Stomach (tissue), 9 donors: Measurements from ENCODE around the gene ZNF277. TPM values are rescaled to one million over a fixed set of nuclear protein-coding genes. Genes with fewer than 3 reads are reported as not detected.
"Not testable (repeated sequence)": the region's sequence is repeated elsewhere in the genome, so short reads cannot be mapped to it uniquely, and the experiment has no call there.

Source experiments
- DNase-seq, 2 donors: peaks; one replicate each; pipeline versions ENCODE4 v3.0.0 to v3.0.0-alpha.2; 2013 to 2019
- H3K27ac ChIP-seq, 5 donors: fragments of 200-600 bp in 4 of 5; sonication (generic) in 4 of 5; one replicate each; pipeline ENCODE4 v1.5.1; 2013 to 2019; ENCODE audit warnings: mild to moderate bottlenecking in 1 of 5, moderate library complexity in 1 of 5
- H3K27me3 ChIP-seq, 3 donors: fragments of 200-600 bp; sonication (generic); one replicate each; pipeline ENCODE4 v1.5.1; 2017 to 2019; ENCODE audit warnings: mixed run types in 1 of 3
- H3K36me3 ChIP-seq, 4 donors: fragments of 200-600 bp; sonication (generic); 1 replicate in 3 of 4; 2 replicates in 1 of 4; pipeline ENCODE4 v1.5.1; 2016 to 2019
- H3K4me1 ChIP-seq, 4 donors: fragments of 200-600 bp; sonication (generic); one replicate each; pipeline ENCODE4 v1.5.1; 2016 to 2019
- H3K4me3 ChIP-seq, 4 donors: fragments of 200-600 bp; sonication (generic) in 3 of 4; one replicate each; pipeline ENCODE4 v1.5.1; 2016 to 2019; ENCODE audit warnings: mild to moderate bottlenecking in 1 of 4
- H3K9me3 ChIP-seq, 4 donors: fragments of 200-600 bp; sonication (generic); one replicate each; pipeline ENCODE4 v1.5.1; 2016 to 2019
- EP300 ChIP-seq: sonication (generic); formaldehyde crosslinking; IDR thresholded peaks from one replicate; pipeline ENCODE4 v1.6.1; 2017; ENCODE audit warnings: antibody characterized with exemption
- POLR2A ChIP-seq, 4 donors: fragments of 450-650 bp; IDR thresholded peaks; one replicate each; pipeline ENCODE4 v1.6.1; 2016; ENCODE audit warnings: antibody characterized with exemption in 4 of 4, control low read depth in 2 of 4, mild to moderate bottlenecking in 1 of 4, moderate library complexity in 1 of 4
- POLR2AphosphoS5 ChIP-seq, 3 donors: sonication (generic); formaldehyde crosslinking; IDR thresholded peaks; one replicate each; pipeline ENCODE4 v1.6.1; 2016; ENCODE audit warnings: antibody characterized with exemption in 3 of 3
- WGBS, 5 donors: extraction: QIAGEN DNeasy Blood & Tissue Kit in 3 of 5; methylation state at CpG; one replicate each; pipeline versions ENCODE4 v1.1.5 to v1.1.7; 2013 to 2018; 5-methylcytosine and 5-hydroxymethylcytosine counted together
- intact Hi-C: fragments of 100-400 bp; cut with DNase I; formaldehyde crosslinking; loops from one replicate; pipeline ENCODE4 v1.15.1; 2023; ENCODE audit warnings: low total_unique reads
- polyA plus RNA-seq, 3 donors: library from polyadenylated mRNA; stranded (reverse); fragments of 200-250 nt; gene quantifications; one replicate each; pipeline ENCODE4 v1.2.3, GENCODE V29; 2013
- total RNA-seq, 5 donors: library from RNA; depleted of rRNA; stranded (reverse); fragments of >200 nt; gene quantifications; one replicate each; pipeline versions ENCODE4 v1.1.0 to v1.2.3, GENCODE V29; 2014 to 2016
- TF ChIP-seq, protein P1 (sequence below), 7 experiments: fragments of 450-650 bp in 4 of 7; fragments of 200-600 bp in 3 of 7; sonication (generic) in 3 of 7; IDR thresholded peaks; one replicate each; pipeline ENCODE4 v1.5.1; 2016 to 2019; ENCODE audit warnings: antibody characterized with exemption in 7 of 7, control low read depth in 2 of 7, mild to moderate bottlenecking in 1 of 7
- donor health status: healthy with polysubstance abuse.
- donor health status: Bipolar disorder and iron deficiency.
- donor health status: healthy.

ZNF277 gene
- total and polyA plus RNA-seq, 8 donors = 9.9 to 75.0 (median 27.2) TPM

GRCh38 chr7:112306903-112307302, 100.4 kb downstream of the ZNF277 start:
- WGBS, 5 donors = 91 to 96% (median 94%) methylated on average over 2 of the region's 2 CpGs
- Histone ChIP-seq H3K27ac (no peak overlapping the region), H3K36me3 (peaks cover 0 to 16% (median 14%) of the 10 kb centered on the region in 4 donors)

GRCh38 chr7:112307506-112307905, 101.0 kb downstream of the ZNF277 start:
- no peak for DNase-seq
- WGBS, 5 donors = 95 to 100% (median 97%) methylated on average over 3 of the region's 3 CpGs
- intact Hi-C loops = no loop called here
- no peaks in the 10 kb centered on the region for H3K4me1 ChIP-seq
- H3K9me3 ChIP-seq = peaks cover 0 to 3% (median 0%) of the 10 kb centered on the region in 4 donors
- H3K27ac ChIP-seq = no peak overlapping the region
- peaks cover 0 to 16% (median 14%) of the 10 kb centered on the region in 4 donors for H3K36me3 ChIP-seq
- TF ChIP-seq, protein P1, sequence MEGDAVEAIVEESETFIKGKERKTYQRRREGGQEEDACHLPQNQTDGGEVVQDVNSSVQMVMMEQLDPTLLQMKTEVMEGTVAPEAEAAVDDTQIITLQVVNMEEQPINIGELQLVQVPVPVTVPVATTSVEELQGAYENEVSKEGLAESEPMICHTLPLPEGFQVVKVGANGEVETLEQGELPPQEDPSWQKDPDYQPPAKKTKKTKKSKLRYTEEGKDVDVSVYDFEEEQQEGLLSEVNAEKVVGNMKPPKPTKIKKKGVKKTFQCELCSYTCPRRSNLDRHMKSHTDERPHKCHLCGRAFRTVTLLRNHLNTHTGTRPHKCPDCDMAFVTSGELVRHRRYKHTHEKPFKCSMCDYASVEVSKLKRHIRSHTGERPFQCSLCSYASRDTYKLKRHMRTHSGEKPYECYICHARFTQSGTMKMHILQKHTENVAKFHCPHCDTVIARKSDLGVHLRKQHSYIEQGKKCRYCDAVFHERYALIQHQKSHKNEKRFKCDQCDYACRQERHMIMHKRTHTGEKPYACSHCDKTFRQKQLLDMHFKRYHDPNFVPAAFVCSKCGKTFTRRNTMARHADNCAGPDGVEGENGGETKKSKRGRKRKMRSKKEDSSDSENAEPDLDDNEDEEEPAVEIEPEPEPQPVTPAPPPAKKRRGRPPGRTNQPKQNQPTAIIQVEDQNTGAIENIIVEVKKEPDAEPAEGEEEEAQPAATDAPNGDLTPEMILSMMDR (IDR thresholded peaks at IDR 0.05) = no peak
- TF ChIP-seq POLR2A (IDR thresholded peaks at IDR 0.05) (no peak), POLR2AphosphoS5 (IDR thresholded peaks at IDR 0.05) (no peak), EP300 (no peak)
- no peaks in the 10 kb centered on the region for H3K27me3 ChIP-seq
- H3K4me3 ChIP-seq = no peak overlapping the region

More at GRCh38 chr7:112306903-112307302, 100.4 kb downstream of the ZNF277 start:
- intact Hi-C loops = no loop called here
- no peak for DNase-seq
- Histone ChIP-seq H3K9me3 (peaks cover 0 to 3% (median 0%) of the 10 kb centered on the region in 4 donors), H3K27me3 (no peaks in the 10 kb centered on the region), H3K4me1 (no peaks in the 10 kb centered on the region), H3K4me3 (no peak overlapping the region)
- TF ChIP-seq, protein P1 (IDR thresholded peaks at IDR 0.05) = no peak
- TF ChIP-seq POLR2A (IDR thresholded peaks at IDR 0.05) (no peak), POLR2AphosphoS5 (IDR thresholded peaks at IDR 0.05) (no peak), EP300 (no peak)

DNA sequence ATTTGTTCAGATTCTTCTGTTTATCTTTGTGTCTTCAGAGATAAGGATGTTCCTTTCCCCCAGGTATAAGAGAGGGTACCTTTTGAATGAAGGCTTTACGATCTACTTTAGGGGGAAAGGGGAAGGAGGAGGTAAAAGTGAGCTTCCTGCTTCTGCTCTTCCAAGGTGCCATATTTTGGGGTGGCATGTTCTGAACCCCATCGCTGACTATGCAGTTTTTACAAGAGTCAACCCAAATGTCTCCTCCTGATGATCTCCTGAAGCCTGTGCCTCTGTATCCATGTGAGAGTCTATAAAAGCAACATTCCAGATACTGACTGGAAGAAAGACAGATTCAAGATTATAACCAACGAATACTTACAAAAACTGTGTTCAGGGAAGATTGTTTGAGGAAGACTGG, 102.5 kb downstream of the ZNF277 start:
- peaks cover 0 to 3% (median 0%) of the 10 kb centered on the region in 4 donors for H3K9me3 ChIP-seq
- WGBS, 5 donors = 91 to 100% (median 96%) methylated on average over 3 of the region's 3 CpGs
- H3K4me3 ChIP-seq = no peak overlapping the region
- H3K27ac ChIP-seq = no peak overlapping the region
- no peaks in the 10 kb centered on the region for H3K27me3 ChIP-seq
- H3K4me1 ChIP-seq = no peaks in the 10 kb centered on the region
- intact Hi-C loops = no loop called here
- peaks cover 0 to 19% (median 15%) of the 10 kb centered on the region in 4 donors for H3K36me3 ChIP-seq
- TF ChIP-seq, protein P1 (IDR thresholded peaks at IDR 0.05) = no peak
- DNase-seq = no peak

DNA sequence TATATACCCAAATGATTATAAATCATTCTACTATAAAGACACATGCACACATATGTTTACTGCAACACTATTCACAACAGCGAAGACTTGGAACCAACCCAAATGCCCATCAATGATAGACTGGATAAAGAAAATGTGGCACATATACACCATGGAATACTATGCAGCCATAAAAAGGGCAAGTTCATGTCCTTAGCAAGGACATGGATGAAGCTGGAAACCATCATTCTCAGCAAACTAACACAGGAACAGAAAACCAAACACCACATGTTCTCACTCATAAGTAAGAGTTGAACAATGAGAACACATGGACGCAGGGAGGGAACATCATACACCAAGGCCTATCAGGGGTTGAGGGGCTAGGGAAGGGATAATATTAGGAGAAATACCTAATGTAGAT, 110.3 kb downstream of the ZNF277 start:
- peaks cover 0 to 47% (median 33%) of the 10 kb centered on the region in 4 donors for H3K36me3 ChIP-seq
- WGBS, 5 donors = 92 to 96% (median 96%) methylated on average over 2 of the region's 2 CpGs
- H3K9me3 ChIP-seq, DNase-seq, H3K27ac ChIP-seq, intact Hi-C loops, H3K27me3 ChIP-seq, H3K4me1 ChIP-seq, H3K4me3 ChIP-seq: not testable (repeated sequence)

DNA sequence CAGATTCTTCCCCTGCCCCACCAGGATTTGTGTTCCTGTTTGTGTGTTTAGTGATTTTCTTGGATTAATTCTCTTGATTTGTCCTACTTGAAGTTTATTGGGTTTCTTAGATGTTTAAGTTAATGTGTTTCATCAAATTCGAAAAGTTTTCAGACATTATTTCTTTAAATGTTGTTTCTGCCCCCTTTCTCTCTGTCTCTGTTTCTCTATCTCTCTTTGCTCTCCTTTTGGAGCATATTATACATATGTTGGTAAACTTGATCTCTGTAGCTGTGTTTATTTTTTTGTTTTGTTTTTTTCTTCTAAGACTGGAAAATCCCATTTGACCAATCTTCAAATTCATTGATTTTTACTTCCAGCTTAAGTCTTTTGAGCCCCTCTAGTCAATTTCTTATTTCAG, 115.6 kb downstream of the ZNF277 start:
- no peaks in the 10 kb centered on the region for H3K4me1 ChIP-seq
- peaks cover 0 to 10% (median 3%) of the 10 kb centered on the region in 4 donors for H3K9me3 ChIP-seq
- peaks cover 0 to 82% (median 59%) of the 10 kb centered on the region in 4 donors for H3K36me3 ChIP-seq
- TF ChIP-seq POLR2A (IDR thresholded peaks at IDR 0.05) (no peak), POLR2AphosphoS5 (IDR thresholded peaks at IDR 0.05) (no peak), EP300 (no peak)
- TF ChIP-seq, protein P1 (IDR thresholded peaks at IDR 0.05) = no peak
- no peaks in the 10 kb centered on the region for H3K27me3 ChIP-seq
- WGBS, 5 donors = 92 to 100% (median 98%) methylated on average over 1 of the region's 1 CpG
- intact Hi-C loops = no loop called here
- no peak overlapping the region for H3K4me3 ChIP-seq
- no peak for DNase-seq
- H3K27ac ChIP-seq = no peak overlapping the region
